ENCODE data around the gene CELF2.

DNA sequence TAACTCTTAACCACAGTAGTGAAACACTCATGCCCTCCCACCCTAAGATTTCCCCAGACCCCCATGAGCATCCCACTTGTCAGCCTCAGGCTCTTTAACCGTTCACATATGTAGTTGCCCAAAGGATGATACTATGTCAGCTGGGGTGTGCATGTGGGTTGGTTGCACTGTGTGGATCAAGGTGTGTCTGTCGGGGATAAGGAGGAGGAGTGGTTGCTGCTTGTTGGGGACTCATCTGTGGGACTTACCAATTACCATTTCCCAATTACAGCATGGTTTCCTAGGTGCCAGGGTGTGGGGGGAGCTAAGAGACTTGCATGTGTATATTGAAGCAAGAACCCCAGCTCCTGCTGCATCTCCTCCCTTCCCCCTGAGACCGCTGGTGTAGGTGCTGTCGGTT is 48.8 kb downstream of the CELF2 start:
- TF ChIP-seq, protein P1, sequence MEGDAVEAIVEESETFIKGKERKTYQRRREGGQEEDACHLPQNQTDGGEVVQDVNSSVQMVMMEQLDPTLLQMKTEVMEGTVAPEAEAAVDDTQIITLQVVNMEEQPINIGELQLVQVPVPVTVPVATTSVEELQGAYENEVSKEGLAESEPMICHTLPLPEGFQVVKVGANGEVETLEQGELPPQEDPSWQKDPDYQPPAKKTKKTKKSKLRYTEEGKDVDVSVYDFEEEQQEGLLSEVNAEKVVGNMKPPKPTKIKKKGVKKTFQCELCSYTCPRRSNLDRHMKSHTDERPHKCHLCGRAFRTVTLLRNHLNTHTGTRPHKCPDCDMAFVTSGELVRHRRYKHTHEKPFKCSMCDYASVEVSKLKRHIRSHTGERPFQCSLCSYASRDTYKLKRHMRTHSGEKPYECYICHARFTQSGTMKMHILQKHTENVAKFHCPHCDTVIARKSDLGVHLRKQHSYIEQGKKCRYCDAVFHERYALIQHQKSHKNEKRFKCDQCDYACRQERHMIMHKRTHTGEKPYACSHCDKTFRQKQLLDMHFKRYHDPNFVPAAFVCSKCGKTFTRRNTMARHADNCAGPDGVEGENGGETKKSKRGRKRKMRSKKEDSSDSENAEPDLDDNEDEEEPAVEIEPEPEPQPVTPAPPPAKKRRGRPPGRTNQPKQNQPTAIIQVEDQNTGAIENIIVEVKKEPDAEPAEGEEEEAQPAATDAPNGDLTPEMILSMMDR (IDR thresholded peaks at IDR 0.05; ENCODE audit: low read depth, low read length, poor library complexity, severe bottlenecking): no peak
- no peak for TF ChIP-seq EZH2phosphoT487 (IDR thresholded peaks at IDR 0.05; ENCODE audit: borderline replicate concordance, low read length)

Data from DOHH2 (cell line).